GM23338 (cell line): ENCODE data around the gene GAREM1.

Source experiments
- CREB1 ChIP-seq: fragments of 250-450 bp; sonication (Bioruptor Pico); IDR thresholded peaks from 2 replicates; pipeline ENCODE4 v1.5.0; 2020; ENCODE audit warnings: low read depth, mild to moderate bottlenecking, moderate library complexity
- CTCF ChIP-seq, 2 experiments: fragments of 200-600 bp in 1 of 2; sonication (generic) in 1 of 2; conservative IDR thresholded peaks; 2 replicates each; pipeline versions ENCODE4 v1.5.1 to v1.6.1; 2016 to 2017; ENCODE audit warnings: antibody characterized with exemption in 2 of 2, low read depth in 2 of 2, mild to moderate bottlenecking in 2 of 2, moderate library complexity in 1 of 2
- ETS1 ChIP-seq: IDR thresholded peaks from 2 replicates; pipeline ENCODE4 v1.6.1; 2016; ENCODE audit warnings: antibody characterized with exemption
- EZH2 ChIP-seq: fragments of 200-600 bp; sonication (generic); IDR thresholded peaks from one replicate; pipeline ENCODE4 v1.8.0; 2017; ENCODE audit warnings: antibody characterized with exemption, mild to moderate bottlenecking, low read depth; ENCODE audit not compliant: unreplicated experiment
- EZH2phosphoT487 ChIP-seq: fragments of 200-600 bp; sonication (generic); IDR thresholded peaks from one replicate; pipeline ENCODE4 v1.8.1; 2018; ENCODE audit warnings: antibody characterized with exemption; ENCODE audit not compliant: unreplicated experiment
- NANOG ChIP-seq: IDR thresholded peaks from 2 replicates; pipeline ENCODE4 v1.6.1; 2016; ENCODE audit warnings: antibody characterized with exemption, borderline replicate concordance
- POLR2AphosphoS5 ChIP-seq: IDR thresholded peaks from 2 replicates; pipeline ENCODE4 v1.6.1; 2016; ENCODE audit warnings: antibody characterized with exemption, low read depth
- REST ChIP-seq: IDR thresholded peaks from one replicate; pipeline ENCODE4 v1.6.1; 2018; ENCODE audit warnings: antibody characterized with exemption; ENCODE audit not compliant: unreplicated experiment
- STAT1 ChIP-seq: IDR thresholded peaks from one replicate; pipeline ENCODE4 v1.6.1; 2016; ENCODE audit warnings: antibody characterized with exemption; ENCODE audit not compliant: unreplicated experiment
- ZNF114 ChIP-seq: fragments of 250-450 bp; sonication (Bioruptor Pico); IDR thresholded peaks from 2 replicates; pipeline ENCODE4 v1.5.0; 2020; ENCODE audit warnings: mild to moderate bottlenecking, moderate library complexity
- ZNF331 ChIP-seq: fragments of 250-450 bp; sonication (Bioruptor Pico); IDR thresholded peaks from 2 replicates; pipeline ENCODE4 v1.5.0; 2020; ENCODE audit warnings: low read depth, mild to moderate bottlenecking, moderate library complexity
- ZNF462 ChIP-seq: fragments of 250-450 bp; sonication (Bioruptor Pico); IDR thresholded peaks from 2 replicates; pipeline ENCODE4 v1.5.0; 2020; ENCODE audit warnings: mild to moderate bottlenecking, moderate library complexity

GRCh38 chr18:32383050-32383819 lies 87.4 kb downstream of the GAREM1 start:
- TF ChIP-seq NANOG (no peak), CTCF (conservative IDR thresholded peaks at IDR 0.05; ENCODE audit: low read depth in 2 of 2) (no peak), POLR2AphosphoS5 (no peak), EZH2phosphoT487 (no peak), EZH2 (no peak), REST (no peak), ZNF462 (no peak), ZNF114 (CRISPR knock-in tag) (no peak), ETS1 (no peak), CREB1 (CRISPR knock-in tag) (no peak), ZNF331 (CRISPR knock-in tag) (no peak), STAT1 (no peak)
